Measurements from ENCODE around the gene KCNH4.

Gene KCNH4

DNA sequence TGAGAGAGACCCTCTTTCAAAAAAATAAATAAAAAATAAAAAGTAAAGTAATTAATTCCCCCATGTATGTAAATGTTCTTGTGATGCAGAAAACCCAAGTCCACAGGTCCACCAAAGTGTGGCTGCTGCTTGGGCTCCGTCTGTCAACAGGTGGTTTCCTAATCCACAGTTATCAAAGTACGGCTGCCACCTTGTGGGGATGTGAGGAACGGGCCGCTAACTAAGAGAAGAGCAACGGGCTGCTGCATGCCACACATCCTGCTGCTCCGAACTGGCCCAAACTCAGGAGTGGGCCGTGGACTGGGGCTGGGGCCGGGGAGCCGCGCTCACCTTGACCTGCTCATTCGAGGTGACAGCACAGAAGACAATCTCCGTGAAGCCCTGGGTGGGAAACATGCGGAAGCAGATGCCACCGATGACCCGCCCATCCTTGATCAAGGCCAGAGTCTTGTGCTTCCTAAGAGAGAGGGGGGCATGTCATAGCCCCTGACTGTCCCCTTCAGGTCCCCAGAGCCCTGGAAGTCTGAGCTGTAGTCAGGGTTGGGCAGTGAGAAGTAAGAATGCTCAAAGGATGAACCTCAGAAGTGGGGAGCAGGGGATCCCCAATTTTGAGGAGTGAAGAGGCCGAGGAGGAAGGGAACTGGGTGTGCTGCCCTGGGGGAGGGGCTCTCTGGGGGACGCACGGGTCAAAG is 64.1 kb downstream of the KCNH4 start:
- DNase-seq, result peak; percentile 69

DNA sequence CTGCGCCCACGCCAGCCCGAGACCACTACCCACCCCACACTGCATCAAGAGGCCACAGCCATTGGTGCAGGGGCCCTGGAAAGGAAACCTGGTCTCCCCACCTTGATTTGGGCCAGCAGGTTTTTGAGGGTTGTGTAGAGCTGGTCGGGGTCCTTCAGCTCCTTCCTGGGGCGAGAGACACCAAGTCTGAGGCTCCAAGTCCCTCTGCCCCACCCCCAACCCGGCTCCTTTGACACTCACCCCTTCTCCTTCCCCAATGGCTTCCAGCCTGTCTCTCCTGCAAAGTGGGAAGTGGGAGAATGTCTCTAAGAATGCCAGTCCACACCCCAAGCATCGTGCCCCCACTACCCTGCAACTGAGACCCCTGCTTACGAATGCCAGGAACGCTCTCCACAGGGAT is 66.8 kb downstream of the KCNH4 start:
- no peak for DNase-seq

DNA sequence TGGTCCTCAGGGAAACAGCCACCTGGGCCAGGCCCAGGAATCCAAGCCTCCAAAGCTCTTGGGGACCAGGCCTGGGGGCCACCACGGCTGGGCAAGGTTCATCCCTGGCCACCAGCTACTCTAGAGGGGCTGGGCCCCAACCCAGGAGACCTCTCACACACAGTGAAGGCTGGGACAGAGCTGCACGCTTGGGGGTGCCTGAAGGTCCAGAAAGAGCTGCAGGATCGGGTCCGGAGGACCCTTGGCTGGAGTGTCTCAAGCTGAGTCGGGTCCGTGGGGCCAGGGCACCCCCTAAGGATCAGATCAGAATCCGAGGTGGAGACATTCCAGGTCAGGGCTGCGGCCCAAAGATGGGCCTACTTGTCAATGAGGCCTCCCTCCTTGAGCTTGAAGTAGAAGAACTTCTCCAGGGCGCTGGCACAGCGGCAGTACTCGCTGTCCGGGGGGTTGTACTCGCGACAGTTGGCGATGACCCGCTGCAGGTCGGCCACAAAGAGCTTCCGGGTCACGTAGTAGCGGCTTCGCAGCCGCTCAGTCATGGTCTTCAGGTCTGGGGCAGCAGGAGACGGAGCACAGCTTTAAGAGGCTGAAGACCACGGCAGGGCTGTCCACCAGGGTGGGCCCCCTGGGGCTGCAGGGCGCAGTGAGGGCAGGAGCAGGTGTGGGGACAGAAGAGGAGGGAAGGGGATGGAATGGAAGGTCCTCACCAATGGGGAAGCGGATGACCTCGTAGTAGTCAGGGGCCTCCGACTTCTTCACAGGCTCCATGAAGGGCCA is 67.5 kb downstream of the KCNH4 start:
- DNase-seq, result no peak

DNA sequence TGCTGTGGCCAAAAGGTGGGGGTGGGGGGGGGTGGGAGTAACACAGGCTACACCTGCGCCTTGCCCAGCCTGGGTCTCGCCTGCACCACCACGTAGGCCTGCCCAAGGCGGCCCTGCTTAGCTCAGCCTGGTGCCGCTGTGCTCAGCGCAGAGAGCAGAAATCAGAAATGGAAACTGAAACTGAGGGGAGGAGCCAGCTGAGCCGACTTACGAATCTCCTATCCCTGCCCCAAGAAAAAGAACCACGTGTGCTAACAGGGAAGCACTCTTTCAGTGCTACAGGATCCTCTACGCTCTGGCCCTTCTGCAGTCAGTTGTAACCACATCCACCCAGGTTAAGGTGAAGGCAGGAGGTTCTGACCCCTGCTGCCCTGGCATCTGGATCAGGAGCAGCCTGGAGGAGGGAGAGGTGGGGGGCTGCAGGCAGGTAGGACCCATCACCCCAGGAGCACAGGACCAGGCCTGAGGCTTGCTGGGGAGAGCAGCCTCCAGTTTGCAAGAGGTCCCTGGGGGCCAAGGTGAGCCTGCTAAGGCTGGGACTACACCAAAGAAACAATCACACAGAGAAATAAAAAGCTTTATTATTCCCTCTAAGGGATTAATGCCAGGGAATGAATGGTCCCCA is 68.3 kb downstream of the KCNH4 start, which contains the start of gene DHX58:
DHX58 (minus strand) TSS at position 163 of the 625 bp plus-strand sequence. CDS start 822 bp downstream, outside the sequence.
- no peak for DNase-seq

DNA sequence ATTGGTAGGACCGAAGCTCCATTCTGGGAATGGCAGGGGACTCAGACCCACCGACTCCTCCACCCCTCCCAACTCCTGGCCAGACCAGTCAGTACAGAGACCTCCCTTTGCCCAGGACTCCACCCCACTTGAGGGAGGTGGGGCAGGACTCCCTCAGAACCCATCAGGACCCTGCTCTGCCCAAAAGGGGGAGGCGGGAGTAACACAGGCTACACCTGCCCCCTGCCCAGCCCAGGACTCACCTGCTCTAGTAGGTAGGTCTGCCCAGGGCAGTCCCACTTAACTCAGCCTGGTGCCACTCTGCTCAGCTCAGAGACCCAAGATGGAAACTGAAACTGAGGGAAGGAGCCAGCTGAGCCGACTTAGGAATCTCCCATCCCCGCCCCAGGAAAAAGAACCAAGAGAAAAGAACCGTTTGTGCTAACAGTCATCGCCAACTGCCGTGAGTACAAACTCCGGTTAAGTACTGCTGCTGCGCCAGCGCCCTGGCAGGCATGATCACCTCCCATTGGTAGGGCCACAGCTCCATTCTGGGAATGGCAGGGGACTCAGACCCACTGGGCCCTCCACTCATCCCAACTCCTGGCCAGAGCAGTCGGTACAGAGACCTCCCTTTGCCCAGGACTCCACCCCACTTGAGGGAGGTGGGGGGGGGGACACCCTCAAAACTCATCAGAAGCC is 68.9 kb downstream of the KCNH4 start:
- no peak for DNase-seq

DNA sequence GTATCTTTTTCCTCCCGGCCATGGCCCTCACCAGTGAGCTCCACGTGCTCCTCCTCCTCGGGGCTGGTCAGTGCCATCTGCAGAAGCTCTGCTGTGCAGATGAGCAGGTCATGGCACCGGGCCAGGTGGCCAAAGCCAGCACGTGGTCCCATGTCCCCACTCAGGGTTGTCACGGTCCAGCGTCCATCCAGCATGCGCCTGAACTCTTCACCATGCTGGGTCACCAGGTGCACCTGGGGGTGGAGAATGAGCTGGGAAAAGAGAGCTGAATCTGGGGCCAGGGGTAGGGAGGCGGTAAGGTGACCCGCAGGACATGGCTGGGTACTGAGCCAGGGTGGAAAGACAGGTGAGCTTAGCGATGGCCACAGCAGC is 69.7 kb downstream of the KCNH4 start:
- DNase-seq, result no peak

DNA sequence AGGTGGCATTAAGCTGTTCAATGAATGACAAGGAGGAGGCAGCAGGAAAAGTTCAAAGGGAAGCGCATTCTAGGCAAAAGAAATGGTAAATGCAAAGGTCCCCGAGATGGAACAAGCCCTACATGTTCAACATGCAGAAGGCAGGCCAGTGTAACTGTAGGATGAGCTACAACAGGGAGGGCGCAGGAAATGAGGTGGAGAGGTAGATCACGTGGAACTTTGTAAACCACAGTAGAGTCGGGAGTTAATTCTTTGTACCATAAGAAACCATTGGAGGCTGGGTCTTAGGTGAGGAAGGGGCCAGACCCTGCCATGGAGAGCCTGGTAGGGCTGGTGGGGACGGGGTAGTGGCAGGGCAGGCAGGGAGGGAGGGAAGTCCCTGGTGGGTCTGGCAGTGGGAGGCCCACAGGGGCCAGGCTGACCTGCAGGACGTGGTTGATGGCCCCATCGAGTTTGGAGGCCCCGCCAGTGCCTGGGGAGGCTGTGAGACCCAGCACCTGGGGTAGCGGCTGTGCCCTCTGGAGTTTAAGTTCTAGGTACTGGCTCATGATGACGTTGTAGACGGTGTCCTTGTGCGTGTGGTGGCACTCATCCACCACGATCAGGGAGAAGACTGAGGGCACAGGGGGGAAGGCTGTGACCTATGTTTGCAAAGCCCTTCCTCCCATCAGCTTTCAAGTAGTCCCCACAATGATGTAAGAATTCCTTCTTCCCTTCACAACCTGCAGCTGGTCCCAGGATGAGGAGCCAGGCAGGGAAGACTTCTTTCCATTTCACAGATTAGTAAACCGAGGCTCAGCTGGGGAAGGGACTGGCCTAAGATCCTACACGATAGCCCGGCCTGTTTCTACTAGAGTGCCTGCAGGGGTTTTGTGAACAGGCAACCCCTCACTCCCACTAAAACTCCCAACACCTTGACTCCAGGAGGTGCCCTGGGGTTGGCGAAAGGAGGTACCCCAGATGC is 70.4 kb downstream of the KCNH4 start:
- no peak for DNase-seq

DNA sequence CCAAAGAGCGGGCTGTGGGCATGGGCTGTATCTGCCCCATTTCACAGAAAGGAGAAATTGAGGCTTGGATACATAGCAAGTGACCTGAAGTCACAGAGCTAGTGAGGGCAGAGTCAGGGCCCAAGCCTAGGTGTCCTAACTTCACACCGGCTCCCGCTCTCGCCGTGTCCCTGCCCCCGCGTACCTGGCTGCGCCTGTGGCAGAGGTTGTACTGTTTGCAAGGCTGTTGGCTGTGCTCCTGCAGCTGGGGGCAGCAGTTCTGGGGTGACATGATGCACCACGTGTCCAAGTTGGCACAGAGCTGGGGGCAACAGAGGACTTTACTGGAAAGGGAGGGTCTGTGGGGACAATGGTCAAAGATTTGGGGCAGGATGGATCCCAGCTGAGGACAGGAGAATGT is 71.9 kb downstream of the KCNH4 start:
- no peak for DNase-seq

DNA sequence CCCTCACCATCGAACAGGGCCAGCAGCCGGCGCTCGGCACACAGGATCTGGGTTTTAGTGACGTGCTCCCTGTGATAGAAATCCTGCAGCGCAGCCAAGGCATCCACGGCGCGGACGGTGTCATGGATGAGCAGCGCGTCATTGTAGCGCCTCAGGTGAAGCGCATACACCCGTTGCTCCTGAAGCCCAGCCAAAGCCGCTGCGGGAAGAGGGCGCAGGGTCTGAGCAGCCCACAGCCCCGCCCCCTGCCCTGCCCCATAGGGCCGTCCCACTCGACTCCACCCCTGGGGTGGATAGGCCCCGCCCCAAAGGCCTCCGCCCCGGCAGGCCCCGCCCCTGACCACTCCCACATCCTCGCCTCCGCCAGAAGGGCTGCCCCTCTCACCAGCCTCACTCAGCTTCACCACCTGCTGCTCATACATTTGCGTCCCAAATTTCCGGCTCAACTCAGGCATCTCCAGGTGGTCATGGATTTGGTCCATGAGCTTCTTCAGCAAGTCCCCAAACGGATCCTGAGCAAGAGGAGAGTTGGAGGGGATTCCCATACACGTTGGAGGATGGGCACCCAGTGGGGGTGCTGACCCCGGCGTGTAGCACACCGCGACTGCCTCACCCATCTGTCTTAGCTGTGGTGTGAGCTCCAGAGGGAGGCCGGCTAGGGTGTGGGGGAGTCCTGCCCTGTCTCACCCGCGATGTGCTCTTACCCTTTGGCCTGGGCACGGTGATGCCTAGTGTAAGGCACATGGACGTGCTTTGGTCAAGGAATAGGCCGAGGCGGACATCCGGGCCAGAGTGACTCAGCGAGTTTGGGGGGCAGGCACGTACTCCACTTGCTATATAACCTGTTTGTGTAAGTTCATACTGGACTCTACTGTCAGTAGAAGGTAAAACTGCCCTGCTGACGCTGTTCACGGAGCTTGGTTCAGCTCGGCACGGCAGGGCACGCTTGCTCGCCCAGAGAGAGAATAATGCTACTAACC is 73.1 kb downstream of the KCNH4 start:
- DNase-seq, result peak; percentile 82

DNA sequence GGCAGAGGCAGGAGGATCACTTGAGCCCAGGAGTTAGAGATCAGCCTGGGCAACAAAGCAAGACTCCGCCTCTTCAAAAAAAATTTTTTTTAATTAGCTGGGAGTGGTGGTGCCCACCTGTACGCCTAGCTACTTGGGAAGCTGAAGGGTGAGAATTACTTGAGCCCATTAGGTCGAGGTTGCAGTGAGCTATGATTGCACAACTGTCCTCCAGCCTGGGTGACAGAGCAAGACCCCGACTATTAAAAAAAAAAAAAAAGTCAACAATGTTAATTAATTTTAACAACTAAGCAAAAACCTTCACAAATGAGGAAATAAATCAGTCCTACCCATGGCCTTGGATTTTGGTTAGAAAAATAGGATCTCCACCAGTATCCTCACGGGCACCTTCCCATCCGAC is 73.8 kb downstream of the KCNH4 start:
- no peak for DNase-seq

All from NCI-H1092 (cell line).